ENCODE results near the gene CD3G. TPM values are rescaled to one million over a fixed set of nuclear protein-coding genes. Genes with fewer than 3 reads are reported as not detected.
A peak's percentile ranks its signal among the peaks of the same experiment; 100 is the strongest.
"Not testable (repeated sequence)": the region's sequence is repeated elsewhere in the genome, so short reads cannot be mapped to it uniquely, and the experiment has no call there.

Gene CD3G
- total RNA-seq, 1 donor from 2014 or later = not detected

- ATAC-seq (ENCODE audit: poor library complexity) (no peak), DNase-seq (no peak)
- intact Hi-C loops (cut with DNase I) = no loop called here
Measured at GRCh38 chr11:118364956-118365615, 20.9 kb downstream of the CD3G start.

- ATAC-seq (ENCODE audit: poor library complexity) (peak; percentile 95), DNase-seq (no peak)
- intact Hi-C loops (cut with DNase I) = no loop called here
Measured at GRCh38 chr11:118366287-118366686, 22.1 kb downstream of the CD3G start.

- DNase-seq (no peak), ATAC-seq (ENCODE audit: poor library complexity) (no peak)
- intact Hi-C loops (cut with DNase I) = no loop called here
Measured at GRCh38 chr11:118370774-118371173, 26.6 kb downstream of the CD3G start.

- intact Hi-C loops (cut with DNase I) = no loop called here
- DNase-seq (no peak), ATAC-seq (ENCODE audit: poor library complexity) (no peak)
Measured at GRCh38 chr11:118373263-118373662, 29.1 kb downstream of the CD3G start.

GRCh38 chr11:118373871-118374270, 29.7 kb downstream of the CD3G start:
- intact Hi-C loops (cut with DNase I) = no loop called here
- DNase-seq = no peak
- ATAC-seq (ENCODE audit: poor library complexity) = no peak

GRCh38 chr11:118374729-118375128, 30.6 kb downstream of the CD3G start:
- intact Hi-C loops (cut with DNase I) = no loop called here
- DNase-seq (no peak), ATAC-seq (ENCODE audit: poor library complexity) (no peak)

GRCh38 chr11:118375978-118376377, 31.8 kb downstream of the CD3G start:
- ATAC-seq (ENCODE audit: poor library complexity) = no peak
- intact Hi-C loops (cut with DNase I) = no loop called here
- DNase-seq = no peak

GRCh38 chr11:118379497-118379896, 35.4 kb downstream of the CD3G start:
- ATAC-seq (ENCODE audit: poor library complexity) (no peak), DNase-seq (no peak)
- intact Hi-C loops (cut with DNase I) = no loop called here

GRCh38 chr11:118380571-118380970, 36.4 kb downstream of the CD3G start:
- ATAC-seq (ENCODE audit: poor library complexity) = peak; percentile 38
- intact Hi-C loops (cut with DNase I) = no loop called here
- no peak for DNase-seq

- intact Hi-C loops (cut with DNase I) = no loop called here
- ATAC-seq (ENCODE audit: poor library complexity) (no peak), DNase-seq (no peak)
Measured at GRCh38 chr11:118382954-118383353, 38.8 kb downstream of the CD3G start.

- intact Hi-C loops (cut with DNase I) = no loop called here
Measured at GRCh38 chr11:118383657-118384056, 39.5 kb downstream of the CD3G start.

GRCh38 chr11:118396097-118396501, 52.0 kb downstream of the CD3G start:
- intact Hi-C loops (cut with DNase I) = no loop called here
- ATAC-seq (ENCODE audit: poor library complexity) (no peak), DNase-seq (no peak)

More at GRCh38 chr11:118383657-118384056, 39.5 kb downstream of the CD3G start:
- no peak for DNase-seq
- ATAC-seq (ENCODE audit: poor library complexity) = no peak

GRCh38 chr11:118397448-118397847, 53.3 kb downstream of the CD3G start:
- intact Hi-C loops (cut with DNase I) = no loop called here
- DNase-seq = no peak

GRCh38 chr11:118398791-118399559, 54.8 kb downstream of the CD3G start:
- intact Hi-C loops (cut with DNase I) = no loop called here
- DNase-seq (no peak), ATAC-seq (ENCODE audit: poor library complexity) (no peak)

More at GRCh38 chr11:118397448-118397847, 53.3 kb downstream of the CD3G start:
- ATAC-seq (ENCODE audit: poor library complexity) = no peak

GRCh38 chr11:118401151-118401879, 57.2 kb downstream of the CD3G start, which contains the start of gene ATP5MG:
Gene ATP5MG (plus strand): TSS chr11:118401606. CDS start chr11:118401666, 60 bp downstream.
- peak; percentile 96 for DNase-seq
- intact Hi-C loops (cut with DNase I) = loop anchor here (5.0 kb wide), 2 partner anchors 36 to 86 kb away; partner anchors contain the start of gene KMT2A

GRCh38 chr11:118401880-118402590, 57.9 kb downstream of the CD3G start:
- ATAC-seq (ENCODE audit: poor library complexity) (peak; percentile 38), DNase-seq (no peak)
- intact Hi-C loops (cut with DNase I) = loop anchor here (5.0 kb wide), 2 partner anchors 35 to 85 kb away; partner anchors contain the start of gene KMT2A

More at GRCh38 chr11:118401151-118401879, 57.2 kb downstream of the CD3G start, which contains the start of gene ATP5MG:
- peak; percentile 93 for ATAC-seq (ENCODE audit: poor library complexity)

GRCh38 chr11:118402594-118402993, 58.5 kb downstream of the CD3G start:
- intact Hi-C loops (cut with DNase I) = loop anchor here (5.0 kb wide), 2 partner anchors 35 to 85 kb away; partner anchors contain the start of gene KMT2A
- not testable (repeated sequence) for DNase-seq; ATAC-seq (ENCODE audit: poor library complexity)
